ENCODE data around the gene TMEM178A. TPM values are rescaled to one million over a fixed set of nuclear protein-coding genes. Genes with fewer than 3 reads are reported as not detected.
A peak's percentile ranks its signal among the peaks of the same experiment; 100 is the strongest.

The TMEM178A gene
- total and polyA plus RNA-seq, 9 donors: 5.7 to 18.5 (median 14.5) TPM

- no CpG with 5 or more reads among the region's 1 CpG for WGBS (ENCODE audit: insufficient coverage)
- H3K27ac ChIP-seq (ENCODE audit: low read length): no peak overlapping the region
- no peak overlapping the region for H3K4me3 ChIP-seq (ENCODE audit: low read length)
- peak; percentile 54 for DNase-seq
- no peaks in the 10 kb centered on the region for H3K27me3 ChIP-seq (ENCODE audit: control insufficient read depth, insufficient read depth, low read length)
- peaks cover 39% of the 10 kb centered on the region for H3K36me3 ChIP-seq (ENCODE audit: control insufficient read depth, insufficient read depth, low read length)
- peaks cover 5% of the 10 kb centered on the region for H3K4me1 ChIP-seq (ENCODE audit: control insufficient read depth, insufficient read depth, low read length)
- H3K9me3 ChIP-seq (replicated peaks; ENCODE audit: control insufficient read depth, low read depth, low read length): no peaks in the 10 kb centered on the region
These were observed 66.8 kb downstream of the TMEM178A start for GRCh38 chr2:39732482-39732881.

DNA sequence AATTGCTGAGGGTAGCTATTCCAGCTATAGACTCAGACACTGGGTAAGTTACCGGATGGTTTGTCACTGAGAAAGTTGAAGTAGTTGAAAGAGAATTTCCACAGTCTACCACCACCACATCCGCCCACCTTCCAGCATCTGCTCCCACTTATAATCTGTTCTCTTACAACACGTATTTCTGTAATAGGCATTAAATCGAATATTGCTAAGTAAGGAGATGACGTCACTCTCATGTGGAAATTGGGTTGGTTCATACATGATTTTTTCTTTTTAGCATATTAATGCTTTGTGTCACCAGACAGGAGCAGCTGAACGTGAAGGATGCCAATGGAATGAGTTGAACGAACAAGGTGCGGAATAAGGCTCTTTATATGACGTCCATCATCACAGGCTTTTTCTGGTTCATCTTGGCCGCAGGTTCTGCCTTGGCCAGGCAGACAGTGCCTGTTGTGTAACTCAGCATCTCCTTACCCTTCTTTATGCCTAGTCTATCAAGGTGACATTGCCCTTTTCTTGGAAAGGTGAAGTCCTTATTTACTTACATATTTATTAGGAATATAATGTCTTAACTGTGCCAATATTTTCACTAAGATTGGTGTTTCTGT lies 67.5 kb downstream of the TMEM178A start:
- WGBS (ENCODE audit: insufficient coverage): 80% methylated on average over 1 of the region's 10 CpGs
- H3K9me3 ChIP-seq (replicated peaks; ENCODE audit: control insufficient read depth, low read depth, low read length): no peaks in the 10 kb centered on the region
- DNase-seq: no peak
- H3K27me3 ChIP-seq (ENCODE audit: control insufficient read depth, insufficient read depth, low read length): no peaks in the 10 kb centered on the region
- H3K36me3 ChIP-seq (ENCODE audit: control insufficient read depth, insufficient read depth, low read length): peaks cover 46% of the 10 kb centered on the region
- H3K27ac ChIP-seq (ENCODE audit: low read length): no peak overlapping the region
- no peak overlapping the region for H3K4me3 ChIP-seq (ENCODE audit: low read length)
- H3K4me1 ChIP-seq (ENCODE audit: control insufficient read depth, insufficient read depth, low read length): peaks cover 5% of the 10 kb centered on the region

GRCh38 chr2:39734445-39734844 lies 68.7 kb downstream of the TMEM178A start:
- H3K27ac ChIP-seq (ENCODE audit: low read length): no peak overlapping the region
- H3K9me3 ChIP-seq (replicated peaks; ENCODE audit: control insufficient read depth, low read depth, low read length): no peaks in the 10 kb centered on the region
- DNase-seq: no peak
- H3K4me1 ChIP-seq (ENCODE audit: control insufficient read depth, insufficient read depth, low read length): peaks cover 5% of the 10 kb centered on the region
- H3K27me3 ChIP-seq (ENCODE audit: control insufficient read depth, insufficient read depth, low read length): no peaks in the 10 kb centered on the region
- H3K4me3 ChIP-seq (ENCODE audit: low read length): no peak overlapping the region
- peaks cover 55% of the 10 kb centered on the region for H3K36me3 ChIP-seq (ENCODE audit: control insufficient read depth, insufficient read depth, low read length)

- Histone ChIP-seq H3K9me3 (replicated peaks; ENCODE audit: control insufficient read depth, low read depth, low read length) (no peaks in the 10 kb centered on the region), H3K27me3 (ENCODE audit: control insufficient read depth, insufficient read depth, low read length) (no peaks in the 10 kb centered on the region), H3K36me3 (ENCODE audit: control insufficient read depth, insufficient read depth, low read length) (peaks cover 52% of the 10 kb centered on the region), H3K4me3 (ENCODE audit: low read length) (no peak overlapping the region), H3K27ac (ENCODE audit: low read length) (no peak overlapping the region), H3K4me1 (ENCODE audit: control insufficient read depth, insufficient read depth, low read length) (peaks cover 5% of the 10 kb centered on the region)
- WGBS (ENCODE audit: insufficient coverage): 100% methylated on average over 3 of the region's 3 CpGs
- no peak for DNase-seq
These were observed 69.9 kb downstream of the TMEM178A start for GRCh38 chr2:39735648-39736047.

GRCh38 chr2:39736640-39737039 lies 70.9 kb downstream of the TMEM178A start:
- Histone ChIP-seq H3K4me3 (ENCODE audit: low read length) (no peak overlapping the region), H3K36me3 (ENCODE audit: control insufficient read depth, insufficient read depth, low read length) (peaks cover 46% of the 10 kb centered on the region), H3K9me3 (replicated peaks; ENCODE audit: control insufficient read depth, low read depth, low read length) (no peaks in the 10 kb centered on the region), H3K27ac (ENCODE audit: low read length) (no peak overlapping the region), H3K27me3 (ENCODE audit: control insufficient read depth, insufficient read depth, low read length) (no peaks in the 10 kb centered on the region), H3K4me1 (ENCODE audit: control insufficient read depth, insufficient read depth, low read length) (peaks cover 5% of the 10 kb centered on the region)
- WGBS (ENCODE audit: insufficient coverage): 90% methylated on average over 5 of the region's 6 CpGs
- peak; percentile 16 for DNase-seq

GRCh38 chr2:39737661-39738060 lies 71.9 kb downstream of the TMEM178A start:
- WGBS (ENCODE audit: insufficient coverage): 63% methylated on average over 8 of the region's 8 CpGs
- DNase-seq: no peak
- Histone ChIP-seq H3K27me3 (ENCODE audit: control insufficient read depth, insufficient read depth, low read length) (no peaks in the 10 kb centered on the region), H3K4me1 (ENCODE audit: control insufficient read depth, insufficient read depth, low read length) (peaks cover 2% of the 10 kb centered on the region), H3K27ac (ENCODE audit: low read length) (no peak overlapping the region), H3K9me3 (replicated peaks; ENCODE audit: control insufficient read depth, low read depth, low read length) (no peaks in the 10 kb centered on the region), H3K36me3 (ENCODE audit: control insufficient read depth, insufficient read depth, low read length) (peaks cover 47% of the 10 kb centered on the region), H3K4me3 (ENCODE audit: low read length) (no peak overlapping the region)

DNA sequence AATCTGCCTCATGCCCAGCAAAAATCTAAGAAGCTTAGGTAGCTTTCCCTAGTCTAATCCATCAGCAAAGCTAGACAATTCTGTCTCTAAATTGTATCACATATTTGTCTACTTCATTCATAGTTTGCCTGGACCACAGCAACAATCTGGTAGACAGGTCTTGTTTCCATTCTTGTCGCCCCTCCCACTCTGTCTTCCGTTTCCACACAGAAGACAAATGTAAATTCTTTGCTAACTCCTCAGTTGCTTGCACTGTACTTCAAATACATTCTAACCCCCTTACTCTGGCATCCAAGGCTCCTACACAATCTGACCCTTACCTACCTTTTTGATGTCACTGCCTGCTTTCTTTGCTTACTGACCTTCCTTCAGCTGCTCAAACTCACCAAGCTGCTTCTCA lies 73.2 kb downstream of the TMEM178A start:
- DNase-seq: no peak
- Histone ChIP-seq H3K27me3 (ENCODE audit: control insufficient read depth, insufficient read depth, low read length) (no peaks in the 10 kb centered on the region), H3K27ac (ENCODE audit: low read length) (no peak overlapping the region), H3K36me3 (ENCODE audit: control insufficient read depth, insufficient read depth, low read length) (peaks cover 47% of the 10 kb centered on the region), H3K9me3 (replicated peaks; ENCODE audit: control insufficient read depth, low read depth, low read length) (no peaks in the 10 kb centered on the region), H3K4me1 (ENCODE audit: control insufficient read depth, insufficient read depth, low read length) (no peaks in the 10 kb centered on the region), H3K4me3 (ENCODE audit: low read length) (no peak overlapping the region)
- 86% methylated on average over 2 of the region's 2 CpGs for WGBS (ENCODE audit: insufficient coverage)

DNA sequence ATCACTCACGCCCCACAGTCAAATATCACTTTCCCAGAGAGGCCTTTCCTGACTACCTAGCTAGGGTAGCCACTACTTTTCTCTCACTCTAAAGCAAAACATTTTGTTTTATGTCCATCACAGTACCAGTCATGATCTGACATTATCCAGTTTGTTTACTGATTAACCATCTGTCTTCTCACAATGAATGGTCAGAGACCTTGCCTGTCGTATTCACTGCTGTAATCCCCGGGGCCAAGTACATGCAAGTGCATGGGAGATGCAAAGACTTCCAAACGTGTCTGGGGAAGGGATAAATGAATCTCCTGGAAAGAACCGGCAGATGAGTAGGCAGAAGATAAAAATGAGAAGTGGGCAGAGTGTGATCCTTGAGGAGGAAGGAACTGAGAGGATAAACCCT lies 73.7 kb downstream of the TMEM178A start:
- Histone ChIP-seq H3K27me3 (ENCODE audit: control insufficient read depth, insufficient read depth, low read length) (no peaks in the 10 kb centered on the region), H3K27ac (ENCODE audit: low read length) (no peak overlapping the region), H3K4me3 (ENCODE audit: low read length) (no peak overlapping the region), H3K36me3 (ENCODE audit: control insufficient read depth, insufficient read depth, low read length) (peaks cover 43% of the 10 kb centered on the region), H3K9me3 (replicated peaks; ENCODE audit: control insufficient read depth, low read depth, low read length) (no peaks in the 10 kb centered on the region), H3K4me1 (ENCODE audit: control insufficient read depth, insufficient read depth, low read length) (no peaks in the 10 kb centered on the region)
- no peak for DNase-seq
- WGBS (ENCODE audit: insufficient coverage): 62% methylated on average over 5 of the region's 5 CpGs

DNA sequence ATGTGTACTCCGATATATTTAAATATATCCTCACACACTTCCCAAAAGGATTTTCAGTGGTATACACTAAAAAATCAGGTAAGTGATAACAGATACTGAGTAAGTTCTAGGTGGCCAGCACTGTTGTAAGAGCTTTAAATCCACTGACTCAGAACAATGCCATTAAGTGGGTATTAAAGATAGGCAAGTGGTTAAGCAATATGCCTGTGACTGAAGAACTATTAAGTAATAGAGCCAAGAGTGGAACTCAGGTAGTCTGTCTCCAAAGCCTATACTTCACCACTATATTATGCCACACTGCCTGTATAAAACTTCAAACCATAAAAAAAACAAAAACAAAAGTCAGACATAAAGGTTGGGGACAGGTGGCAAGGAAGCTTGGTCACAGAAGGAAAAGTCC lies 76.2 kb downstream of the TMEM178A start:
- H3K4me1 ChIP-seq (ENCODE audit: control insufficient read depth, insufficient read depth, low read length): no peaks in the 10 kb centered on the region
- H3K27ac ChIP-seq (ENCODE audit: low read length): no peak overlapping the region
- WGBS (ENCODE audit: insufficient coverage): no CpG with 5 or more reads among the region's 1 CpG
- no peaks in the 10 kb centered on the region for H3K27me3 ChIP-seq (ENCODE audit: control insufficient read depth, insufficient read depth, low read length)
- H3K36me3 ChIP-seq (ENCODE audit: control insufficient read depth, insufficient read depth, low read length): peaks cover 30% of the 10 kb centered on the region
- DNase-seq: no peak
- no peak overlapping the region for H3K4me3 ChIP-seq (ENCODE audit: low read length)
- no peaks in the 10 kb centered on the region for H3K9me3 ChIP-seq (replicated peaks; ENCODE audit: control insufficient read depth, low read depth, low read length)

- no peaks in the 10 kb centered on the region for H3K4me1 ChIP-seq (ENCODE audit: control insufficient read depth, insufficient read depth, low read length)
- no peaks in the 10 kb centered on the region for H3K9me3 ChIP-seq (replicated peaks; ENCODE audit: control insufficient read depth, low read depth, low read length)
- DNase-seq: no peak
- H3K4me3 ChIP-seq (ENCODE audit: low read length): no peak overlapping the region
- 17% methylated on average over 1 of the region's 1 CpG for WGBS (ENCODE audit: insufficient coverage)
- peaks cover 19% of the 10 kb centered on the region for H3K36me3 ChIP-seq (ENCODE audit: control insufficient read depth, insufficient read depth, low read length)
- no peak overlapping the region for H3K27ac ChIP-seq (ENCODE audit: low read length)
- no peaks in the 10 kb centered on the region for H3K27me3 ChIP-seq (ENCODE audit: control insufficient read depth, insufficient read depth, low read length)
These were observed 77.6 kb downstream of the TMEM178A start for GRCh38 chr2:39743269-39743776.

DNA sequence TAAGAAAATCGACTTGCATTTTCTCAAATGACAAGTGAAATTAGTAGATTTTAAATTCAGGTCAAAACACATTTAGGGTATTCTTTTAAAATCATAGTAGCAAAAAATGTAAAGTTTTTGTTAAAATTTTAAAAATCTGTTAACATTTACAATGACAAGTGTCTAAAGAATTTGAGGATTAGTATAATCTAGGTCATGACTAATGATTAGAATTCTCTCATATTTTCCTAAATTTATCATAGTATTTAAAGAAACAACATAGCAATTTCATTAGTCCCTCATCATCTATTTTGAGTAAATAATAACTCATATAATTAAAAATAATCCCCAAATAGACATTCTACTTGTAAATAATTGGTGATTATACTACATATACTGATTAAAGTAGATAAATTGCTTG lies 89.7 kb downstream of the TMEM178A start:
- Histone ChIP-seq H3K27ac (ENCODE audit: low read length) (no peak overlapping the region), H3K27me3 (ENCODE audit: control insufficient read depth, insufficient read depth, low read length) (no peaks in the 10 kb centered on the region), H3K4me3 (ENCODE audit: low read length) (no peak overlapping the region), H3K36me3 (ENCODE audit: control insufficient read depth, insufficient read depth, low read length) (peaks cover 55% of the 10 kb centered on the region), H3K4me1 (ENCODE audit: control insufficient read depth, insufficient read depth, low read length) (no peaks in the 10 kb centered on the region), H3K9me3 (replicated peaks; ENCODE audit: control insufficient read depth, low read depth, low read length) (no peaks in the 10 kb centered on the region)
- WGBS (ENCODE audit: insufficient coverage): no CpG with 5 or more reads among the region's 1 CpG
- DNase-seq: no peak

Data from muscle of leg (tissue), 11 donors.